DOHH2 (cell line): ENCODE data around the gene SLC39A11.

ENCODE experiments used
- CTCF ChIP-seq: fragments of 200-600 bp; sonication (generic); IDR thresholded peaks from one replicate; pipeline ENCODE4 v1.5.1; 2014; ENCODE audit warnings: antibody characterized with exemption, mild to moderate bottlenecking, low read depth, low read length; ENCODE audit not compliant: poor library complexity, severe bottlenecking
- EZH2phosphoT487 ChIP-seq: fragments of 200-600 bp; sonication (generic); IDR thresholded peaks from 2 replicates; pipeline ENCODE4 v1.6.1; 2017; ENCODE audit warnings: borderline replicate concordance, mild to moderate bottlenecking, antibody characterized with exemption, low read length, moderate library complexity, mixed read lengths

GRCh38 chr17:72945473-72945872 is 147.0 kb downstream of the SLC39A11 start:
- TF ChIP-seq CTCF (no peak), EZH2phosphoT487 (no peak)
